GM13977 (cell line): ENCODE measurements around the gene ITPRID2.

Experiments used
- DNase-seq: peaks from one replicate; pipeline ENCODE4 v3.0.0; 2012; ENCODE audit warnings: low spot score
- CTCF ChIP-seq: IDR thresholded peaks from 2 replicates; pipeline ENCODE4 v1.5.1; 2012; ENCODE audit warnings: mild to moderate bottlenecking, control low read depth; ENCODE audit not compliant: insufficient read depth; ENCODE audit errors: extremely low read depth, missing control alignments
- in situ Hi-C: fragments of 300-500 bp; cut with MboI; formaldehyde crosslinking; loops from one replicate; pipeline ENCODE4 v1.12.0; 2022; ENCODE audit warnings: low sequenced_read_pairs, low pct_unique_long_range_greater_than_20kb, mixed read lengths, inconsistent platforms; ENCODE audit not compliant: unreplicated experiment

Gene ITPRID2

DNA sequence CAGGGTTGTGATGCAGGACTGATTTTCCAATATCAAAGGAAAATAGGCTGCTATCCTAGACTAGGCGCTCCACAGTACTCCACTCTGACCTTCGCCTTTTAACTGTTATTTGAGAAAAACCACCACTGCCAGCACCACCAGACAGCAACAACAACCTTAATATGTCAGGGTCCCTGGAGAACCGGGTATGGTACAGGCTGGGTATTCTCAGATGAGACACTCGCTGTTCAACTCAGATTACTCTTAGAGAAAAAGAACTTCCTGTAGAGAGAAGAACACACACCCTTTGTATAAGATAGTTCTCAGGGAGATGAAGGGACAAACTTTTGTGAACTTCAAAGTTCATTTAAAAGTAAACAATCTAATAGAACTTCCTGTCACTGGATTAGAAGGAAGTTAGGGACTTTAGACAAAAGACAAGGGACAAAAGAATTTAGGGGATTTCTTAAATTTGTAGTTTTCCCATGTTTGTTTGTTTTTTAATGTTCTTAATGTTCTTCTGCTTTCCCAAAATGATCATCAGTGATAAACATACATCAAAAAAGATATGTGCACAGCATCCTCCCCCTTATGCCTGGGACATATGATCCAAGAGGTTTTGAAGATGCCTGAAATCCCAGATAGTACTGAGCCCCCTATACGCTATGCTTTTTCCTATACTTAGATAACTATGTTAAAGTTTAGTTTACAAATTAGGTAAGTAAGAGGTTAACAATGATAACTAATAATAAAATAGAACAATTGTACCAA, 52.8 kb downstream of the ITPRID2 start:
- no peak for TF ChIP-seq CTCF
- in situ Hi-C loops = no loop called here

DNA sequence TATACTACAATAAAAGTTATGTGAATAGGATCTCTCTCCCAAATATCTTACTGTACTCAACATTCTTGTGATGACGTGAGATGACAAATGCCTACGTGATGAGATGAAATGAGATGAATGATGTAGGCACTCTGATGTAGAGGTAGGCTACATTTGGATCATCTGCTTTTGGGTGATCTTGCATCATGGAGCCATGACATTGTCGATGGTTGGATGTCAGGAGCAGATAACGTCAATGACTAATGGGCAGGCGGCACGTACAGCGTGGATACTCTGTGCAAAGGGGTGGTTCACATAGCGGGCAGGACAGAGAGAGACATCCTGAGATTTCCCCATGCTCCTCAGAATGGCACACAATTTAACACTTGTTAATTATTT, 53.4 kb downstream of the ITPRID2 start:
- no peak for TF ChIP-seq CTCF
- in situ Hi-C loops = no loop called here
- no peak for DNase-seq

More for the DNA sequence above, 52.8 kb downstream of the ITPRID2 start:
- no peak for DNase-seq

GRCh38 chr2:181946444-181947127, 55.1 kb downstream of the ITPRID2 start:
- TF ChIP-seq CTCF = no peak
- in situ Hi-C loops = no loop called here
- DNase-seq = no peak

GRCh38 chr2:181947273-181947672, 55.7 kb downstream of the ITPRID2 start:
- in situ Hi-C loops = no loop called here
- no peak for DNase-seq
- no peak for TF ChIP-seq CTCF

- in situ Hi-C loops = no loop called here
- TF ChIP-seq CTCF = no peak
- no peak for DNase-seq
Measured at GRCh38 chr2:181948227-181948626, 56.7 kb downstream of the ITPRID2 start.

GRCh38 chr2:181949047-181949446, 57.5 kb downstream of the ITPRID2 start:
- DNase-seq = no peak
- in situ Hi-C loops = no loop called here
- TF ChIP-seq CTCF = no peak
